ENCODE data around the gene ZNF76. TPM values are rescaled to one million over a fixed set of nuclear protein-coding genes. Genes with fewer than 3 reads are reported as not detected.

ZNF76 gene
- total and polyA plus RNA-seq, 2 of the 13 experiments (the other 11 are each of a cell fraction or from before 2014, with no cell fraction given), result 13.2 to 26.4 TPM

- TF ChIP-seq ZBTB43 (CRISPR knock-in tag; conservative IDR thresholded peaks at IDR 0.05) (peak; percentile 76), CEBPB (IDR thresholded peaks at IDR 0.05; ENCODE audit: borderline replicate concordance, low read depth, low read length) (no peak), CHD2 (IDR thresholded peaks at IDR 0.05; ENCODE audit: low read depth, low read length) (no peak; the same call in 1 of the 2 replicates), MNT (IDR thresholded peaks at IDR 0.05) (no peak), ZNF703 (CRISPR knock-in tag; IDR thresholded peaks at IDR 0.05; ENCODE audit: borderline replicate concordance) (no peak), POLR2G (IDR thresholded peaks at IDR 0.05; ENCODE audit: low read depth, low read length) (peak; percentile 70), GABPB1 (CRISPR knock-in tag; IDR thresholded peaks at IDR 0.05) (peak; percentile 79; the same call in 1 of the 2 replicates), AKAP8 (CRISPR knock-in tag; IDR thresholded peaks at IDR 0.05) (peak; percentile 83; the same call in 1 of the 2 replicates), JUNB (CRISPR knock-in tag; IDR thresholded peaks at IDR 0.05; ENCODE audit: borderline replicate concordance) (no peak), ZNF33A (CRISPR knock-in tag; IDR thresholded peaks at IDR 0.05; ENCODE audit: borderline replicate concordance) (no peak), PHF5A (CRISPR knock-in tag; IDR thresholded peaks at IDR 0.05; ENCODE audit: low read depth, unreplicated experiment) (no peak), ZNF253 (CRISPR knock-in tag; IDR thresholded peaks at IDR 0.05; ENCODE audit: borderline replicate concordance) (no peak; the same call in 1 of the 2 replicates), SPEN (CRISPR knock-in tag; IDR thresholded peaks at IDR 0.05; ENCODE audit: low read depth) (peak; percentile 78), ZNF160 (CRISPR knock-in tag; IDR thresholded peaks at IDR 0.05) (peak; percentile 71; the same call in 1 of the 2 replicates), SAP130 (CRISPR knock-in tag; IDR thresholded peaks at IDR 0.05; ENCODE audit: low read depth) (peak; percentile 91)
- TF ChIP-seq, protein P1, sequence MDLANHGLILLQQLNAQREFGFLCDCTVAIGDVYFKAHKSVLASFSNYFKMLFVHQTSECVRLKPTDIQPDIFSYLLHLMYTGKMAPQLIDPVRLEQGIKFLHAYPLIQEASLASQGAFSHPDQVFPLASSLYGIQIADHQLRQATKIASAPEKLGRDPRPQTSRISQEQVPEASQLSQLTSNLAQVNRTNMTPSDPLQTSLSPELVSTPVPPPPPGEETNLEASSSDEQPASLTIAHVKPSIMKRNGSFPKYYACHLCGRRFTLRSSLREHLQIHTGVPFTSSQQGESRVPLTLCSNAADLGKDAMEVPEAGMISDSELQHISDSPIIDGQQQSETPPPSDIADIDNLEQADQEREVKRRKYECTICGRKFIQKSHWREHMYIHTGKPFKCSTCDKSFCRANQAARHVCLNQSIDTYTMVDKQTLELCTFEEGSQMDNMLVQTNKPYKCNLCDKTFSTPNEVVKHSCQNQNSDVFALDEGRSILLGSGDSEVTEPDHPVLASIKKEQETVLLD (CRISPR knock-in tag; IDR thresholded peaks at IDR 0.05; ENCODE audit: low read depth), result peak; percentile 78; the same call in 1 of the 2 replicates
- TF ChIP-seq, protein P2, sequence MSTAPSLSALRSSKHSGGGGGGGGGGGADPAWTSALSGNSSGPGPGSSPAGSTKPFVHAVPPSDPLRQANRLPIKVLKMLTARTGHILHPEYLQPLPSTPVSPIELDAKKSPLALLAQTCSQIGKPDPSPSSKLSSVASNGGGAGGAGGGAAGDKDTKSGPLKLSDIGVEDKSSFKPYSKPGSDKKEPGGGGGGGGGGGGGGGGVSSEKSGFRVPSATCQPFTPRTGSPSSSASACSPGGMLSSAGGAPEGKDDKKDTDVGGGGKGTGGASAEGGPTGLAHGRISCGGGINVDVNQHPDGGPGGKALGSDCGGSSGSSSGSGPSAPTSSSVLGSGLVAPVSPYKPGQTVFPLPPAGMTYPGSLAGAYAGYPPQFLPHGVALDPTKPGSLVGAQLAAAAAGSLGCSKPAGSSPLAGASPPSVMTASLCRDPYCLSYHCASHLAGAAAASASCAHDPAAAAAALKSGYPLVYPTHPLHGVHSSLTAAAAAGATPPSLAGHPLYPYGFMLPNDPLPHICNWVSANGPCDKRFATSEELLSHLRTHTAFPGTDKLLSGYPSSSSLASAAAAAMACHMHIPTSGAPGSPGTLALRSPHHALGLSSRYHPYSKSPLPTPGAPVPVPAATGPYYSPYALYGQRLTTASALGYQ (CRISPR knock-in tag; IDR thresholded peaks at IDR 0.05), result peak; percentile 44
- TF ChIP-seq, protein P3, sequence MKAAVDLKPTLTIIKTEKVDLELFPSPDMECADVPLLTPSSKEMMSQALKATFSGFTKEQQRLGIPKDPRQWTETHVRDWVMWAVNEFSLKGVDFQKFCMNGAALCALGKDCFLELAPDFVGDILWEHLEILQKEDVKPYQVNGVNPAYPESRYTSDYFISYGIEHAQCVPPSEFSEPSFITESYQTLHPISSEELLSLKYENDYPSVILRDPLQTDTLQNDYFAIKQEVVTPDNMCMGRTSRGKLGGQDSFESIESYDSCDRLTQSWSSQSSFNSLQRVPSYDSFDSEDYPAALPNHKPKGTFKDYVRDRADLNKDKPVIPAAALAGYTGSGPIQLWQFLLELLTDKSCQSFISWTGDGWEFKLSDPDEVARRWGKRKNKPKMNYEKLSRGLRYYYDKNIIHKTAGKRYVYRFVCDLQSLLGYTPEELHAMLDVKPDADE (CRISPR knock-in tag; IDR thresholded peaks at IDR 0.05), result peak; percentile 94
- TF ChIP-seq, protein P4, sequence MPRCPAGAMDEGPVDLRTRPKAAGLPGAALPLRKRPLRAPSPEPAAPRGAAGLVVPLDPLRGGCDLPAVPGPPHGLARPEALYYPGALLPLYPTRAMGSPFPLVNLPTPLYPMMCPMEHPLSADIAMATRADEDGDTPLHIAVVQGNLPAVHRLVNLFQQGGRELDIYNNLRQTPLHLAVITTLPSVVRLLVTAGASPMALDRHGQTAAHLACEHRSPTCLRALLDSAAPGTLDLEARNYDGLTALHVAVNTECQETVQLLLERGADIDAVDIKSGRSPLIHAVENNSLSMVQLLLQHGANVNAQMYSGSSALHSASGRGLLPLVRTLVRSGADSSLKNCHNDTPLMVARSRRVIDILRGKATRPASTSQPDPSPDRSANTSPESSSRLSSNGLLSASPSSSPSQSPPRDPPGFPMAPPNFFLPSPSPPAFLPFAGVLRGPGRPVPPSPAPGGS (CRISPR knock-in tag; IDR thresholded peaks at IDR 0.05), result peak; percentile 91; the same call in 1 of the 2 replicates
These were observed 58.9 kb downstream of the ZNF76 start (continued) for GRCh38 chr6:35318196-35319171.
